Coronary artery (tissue), 2 donors: ENCODE measurements around the gene TUBB4A.

Source experiments
- DNase-seq: peaks from one replicate; pipeline ENCODE4 v3.0.0-alpha.2; 2017; ENCODE audit warnings: low spot score
- H3K27ac ChIP-seq, 2 donors: fragments of 200-600 bp; sonication (generic); one replicate each; pipeline ENCODE4 v1.5.1; 2016 to 2019
- H3K4me3 ChIP-seq: fragments of 200-600 bp; sonication (generic); 2 replicates; pipeline ENCODE4 v1.5.1; 2016; ENCODE audit warnings: mild to moderate bottlenecking, moderate library complexity
- TF ChIP-seq, protein P1 (sequence below): fragments of 200-600 bp; sonication (generic); IDR thresholded peaks from one replicate; pipeline ENCODE4 v1.5.1; 2019; ENCODE audit warnings: antibody characterized with exemption

TUBB4A gene

DNA sequence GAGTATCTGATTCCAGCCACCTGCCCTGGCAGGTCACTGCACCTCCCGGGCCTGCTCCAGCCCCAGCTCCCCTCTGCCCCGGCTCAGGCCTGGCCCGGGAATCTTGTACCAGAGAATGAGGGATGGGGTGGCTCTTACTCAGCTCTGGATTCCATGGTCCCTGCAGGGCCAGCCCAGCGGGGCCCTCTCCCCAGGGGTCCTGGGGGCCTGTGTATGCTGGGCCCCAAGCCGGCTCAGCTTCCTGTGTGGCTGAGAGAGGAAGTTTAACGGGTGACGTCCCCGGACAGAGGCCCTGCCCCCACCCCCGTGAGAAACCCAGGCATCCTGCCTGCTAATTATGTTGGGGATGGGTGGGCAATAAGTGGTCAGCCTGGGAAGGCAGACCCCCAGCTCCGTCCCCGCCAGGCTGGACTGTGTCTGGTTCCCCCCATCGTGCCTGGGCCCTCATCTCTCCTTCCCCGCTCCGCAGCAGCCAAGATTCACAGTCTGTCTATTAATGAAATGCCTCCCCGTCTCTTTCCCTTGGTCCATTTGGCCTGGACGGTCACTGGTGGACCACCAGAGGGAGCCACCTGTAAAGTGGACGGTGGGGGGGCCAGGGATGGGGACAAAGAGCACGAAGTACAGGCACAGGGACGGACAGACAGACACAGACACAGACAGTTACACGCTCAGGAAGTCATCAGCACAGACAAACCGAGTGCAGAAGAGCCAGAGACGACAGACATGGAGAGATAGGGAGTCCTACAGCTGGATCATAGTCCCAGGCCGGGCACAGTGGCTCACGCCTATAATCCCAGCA lies 20.4 kb downstream of the TUBB4A start, which contains the start of gene DENND1C:
TSS of gene DENND1C (minus strand) at position 247 of the 802 bp plus-strand sequence. CDS start at position 155, 92 bp downstream.
- peak within 1 kb of the TSS in 1 of 2 donors; percentile 22 for H3K27ac ChIP-seq
- no peak for DNase-seq
- peak within 1 kb of the TSS; percentile 58 for H3K4me3 ChIP-seq
- TF ChIP-seq, protein P1, sequence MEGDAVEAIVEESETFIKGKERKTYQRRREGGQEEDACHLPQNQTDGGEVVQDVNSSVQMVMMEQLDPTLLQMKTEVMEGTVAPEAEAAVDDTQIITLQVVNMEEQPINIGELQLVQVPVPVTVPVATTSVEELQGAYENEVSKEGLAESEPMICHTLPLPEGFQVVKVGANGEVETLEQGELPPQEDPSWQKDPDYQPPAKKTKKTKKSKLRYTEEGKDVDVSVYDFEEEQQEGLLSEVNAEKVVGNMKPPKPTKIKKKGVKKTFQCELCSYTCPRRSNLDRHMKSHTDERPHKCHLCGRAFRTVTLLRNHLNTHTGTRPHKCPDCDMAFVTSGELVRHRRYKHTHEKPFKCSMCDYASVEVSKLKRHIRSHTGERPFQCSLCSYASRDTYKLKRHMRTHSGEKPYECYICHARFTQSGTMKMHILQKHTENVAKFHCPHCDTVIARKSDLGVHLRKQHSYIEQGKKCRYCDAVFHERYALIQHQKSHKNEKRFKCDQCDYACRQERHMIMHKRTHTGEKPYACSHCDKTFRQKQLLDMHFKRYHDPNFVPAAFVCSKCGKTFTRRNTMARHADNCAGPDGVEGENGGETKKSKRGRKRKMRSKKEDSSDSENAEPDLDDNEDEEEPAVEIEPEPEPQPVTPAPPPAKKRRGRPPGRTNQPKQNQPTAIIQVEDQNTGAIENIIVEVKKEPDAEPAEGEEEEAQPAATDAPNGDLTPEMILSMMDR, result no peak

DNA sequence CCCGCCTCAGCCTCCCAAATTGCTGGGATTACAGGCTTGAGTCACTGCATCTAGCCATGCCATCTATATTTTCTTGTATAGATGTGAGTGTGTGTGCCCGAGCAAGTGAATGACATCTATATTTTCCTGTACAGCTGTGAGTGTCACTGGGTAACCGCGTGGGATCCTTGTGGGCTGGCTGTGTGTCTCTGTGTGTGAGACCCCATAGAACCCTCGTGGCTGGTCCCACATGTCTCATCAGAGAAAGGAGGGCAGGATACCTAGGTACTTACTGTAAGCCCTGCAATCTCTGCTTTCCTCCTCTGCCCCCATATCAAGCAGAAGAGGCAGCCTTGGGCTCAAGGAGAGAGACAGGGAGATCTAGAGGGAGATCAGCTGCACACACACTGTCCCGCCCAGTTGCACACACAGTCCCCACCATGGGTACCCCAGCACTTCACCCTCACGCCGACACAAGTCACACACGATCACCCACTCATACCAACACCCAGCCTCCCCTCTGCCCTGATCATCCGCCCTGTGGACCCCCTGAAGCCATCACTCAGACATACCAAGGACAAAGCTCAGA lies 21.2 kb downstream of the TUBB4A start:
- no peak overlapping the region for H3K27ac ChIP-seq
- TF ChIP-seq, protein P1, result no peak
- DNase-seq, result no peak
- peak overlapping the region; percentile 58 for H3K4me3 ChIP-seq

DNA sequence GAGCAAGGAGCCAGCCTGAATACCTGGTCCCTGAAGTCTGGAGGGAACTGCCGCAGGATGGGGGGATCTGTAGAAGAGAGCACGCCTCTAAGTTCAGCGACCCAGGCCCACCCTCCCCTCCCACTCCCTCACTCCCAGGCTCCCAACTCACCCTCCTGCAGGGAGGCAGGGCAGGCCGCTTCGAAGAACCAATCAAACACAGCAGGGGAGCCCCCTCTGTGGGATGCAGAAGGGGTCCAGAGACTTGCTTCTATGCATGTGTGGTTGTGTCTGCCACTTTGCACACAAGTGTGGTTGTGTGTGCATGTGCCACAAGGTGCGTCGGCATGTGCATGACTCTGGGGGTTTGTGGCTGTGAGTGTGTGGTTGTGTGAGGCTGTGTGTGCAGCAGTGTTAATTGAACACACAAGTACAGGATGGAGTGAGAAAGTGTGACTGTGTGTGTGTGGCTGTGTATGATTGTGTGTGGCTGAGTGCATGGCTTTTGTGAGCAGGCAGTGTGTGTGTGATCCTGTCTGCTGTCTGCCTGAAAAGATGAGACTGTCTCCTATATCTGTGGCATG lies 22.2 kb downstream of the TUBB4A start:
- TF ChIP-seq, protein P1, result no peak

DNA sequence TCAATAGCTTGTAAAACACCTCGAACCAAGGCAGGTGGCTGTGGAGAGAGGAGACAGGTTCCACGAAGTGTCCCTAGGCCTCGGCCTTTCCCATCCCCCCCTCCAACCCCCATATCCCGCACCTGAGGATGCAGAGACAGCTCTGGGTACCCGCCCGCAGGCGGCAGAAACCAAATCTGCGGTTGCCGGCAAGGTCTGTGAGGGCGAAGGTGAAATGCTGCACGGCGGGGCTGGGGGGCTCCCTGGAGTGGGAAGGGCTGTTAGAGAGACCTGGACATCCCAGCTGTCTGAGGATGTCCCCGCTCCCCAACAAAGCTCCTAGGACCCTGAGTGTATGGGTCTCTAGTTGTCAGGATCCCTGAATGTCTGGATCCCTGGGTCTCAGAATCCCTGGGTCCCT lies 23.3 kb downstream of the TUBB4A start:
- TF ChIP-seq, protein P1, result no peak
- Histone ChIP-seq H3K27ac (no peak overlapping the region), H3K4me3 (no peak overlapping the region)
- no peak for DNase-seq

More for the DNA sequence above, 22.2 kb downstream of the TUBB4A start:
- Histone ChIP-seq H3K27ac (no peak overlapping the region), H3K4me3 (no peak overlapping the region)
- DNase-seq, result no peak

DNA sequence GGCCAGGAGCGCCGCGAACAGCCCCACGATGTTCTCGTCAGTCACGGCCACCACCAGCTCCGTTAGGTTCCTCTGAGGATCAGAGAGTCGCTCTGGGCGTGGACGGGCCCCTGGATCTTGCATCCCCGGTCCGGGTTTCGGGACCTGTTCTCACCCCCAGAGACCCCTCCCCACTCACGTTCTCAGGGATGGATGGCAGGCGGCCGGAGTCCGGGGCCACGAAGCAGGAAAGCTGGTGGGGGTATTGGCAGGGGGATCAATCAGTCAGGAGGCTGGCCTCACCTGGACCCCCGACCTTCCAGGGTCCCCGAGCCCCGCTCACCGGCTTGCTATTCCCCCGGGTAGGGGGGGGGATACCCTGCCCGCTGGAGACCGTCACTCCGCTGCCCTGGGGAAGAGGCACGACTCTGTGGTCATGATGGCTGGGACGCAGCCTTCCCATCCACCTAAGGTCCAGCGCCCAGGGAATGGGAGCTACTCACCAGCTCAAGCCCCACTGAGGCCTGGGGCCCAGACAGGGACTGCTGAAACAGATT lies 25.1 kb downstream of the TUBB4A start:
- H3K4me3 ChIP-seq, result peak overlapping the region; percentile 35
- no peak for DNase-seq
- TF ChIP-seq, protein P1, result no peak
- H3K27ac ChIP-seq, result no peak overlapping the region

DNA sequence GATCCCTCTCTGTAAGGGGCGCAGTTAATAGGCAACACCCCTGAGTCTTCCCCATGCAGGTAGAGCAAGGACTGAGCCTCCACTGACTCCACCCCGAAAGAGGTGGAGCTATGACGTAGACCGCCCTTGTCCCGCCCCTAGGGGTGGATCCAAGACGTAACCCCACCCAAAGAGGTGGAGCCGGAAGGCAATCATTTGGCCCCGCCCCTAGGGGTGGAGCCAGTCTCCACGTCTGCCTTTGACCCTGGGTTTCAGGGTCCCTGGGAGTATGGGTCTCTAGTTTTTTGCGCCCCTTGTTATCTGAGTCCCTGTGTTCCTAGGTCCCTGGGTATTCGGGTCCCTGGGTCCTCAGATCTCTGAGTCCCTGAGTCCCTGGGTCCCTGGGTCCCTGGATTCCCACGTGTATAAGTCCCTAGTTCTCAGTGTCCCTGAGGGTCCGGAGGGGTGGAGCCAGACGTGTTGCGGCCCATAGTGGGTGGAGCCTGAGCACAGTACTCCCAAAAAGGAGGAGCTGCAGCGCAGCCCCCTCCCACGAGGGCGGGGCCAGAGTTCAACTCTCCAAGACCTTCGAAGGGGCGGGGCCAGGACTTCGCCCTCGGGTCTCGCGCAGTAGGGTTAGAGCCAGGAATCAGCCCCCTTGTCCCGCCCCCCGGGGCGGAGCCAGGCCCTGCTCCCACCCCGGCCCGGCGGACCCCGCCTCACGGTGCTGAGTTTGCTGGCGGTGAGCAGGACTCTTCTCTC lies 25.8 kb downstream of the TUBB4A start:
- H3K4me3 ChIP-seq, result peak overlapping the region; percentile 35
- no peak for DNase-seq
- TF ChIP-seq, protein P1, result no peak
- H3K27ac ChIP-seq, result no peak overlapping the region
